Coronary artery (tissue), 2 donors: ENCODE measurements around the gene HEMK1.

Experiments used
- DNase-seq: peaks from one replicate; pipeline ENCODE4 v3.0.0-alpha.2; 2017; ENCODE audit warnings: low spot score
- H3K27ac ChIP-seq, 2 donors: fragments of 200-600 bp; sonication (generic); one replicate each; pipeline ENCODE4 v1.5.1; 2016 to 2019
- H3K4me3 ChIP-seq: fragments of 200-600 bp; sonication (generic); 2 replicates; pipeline ENCODE4 v1.5.1; 2016; ENCODE audit warnings: mild to moderate bottlenecking, moderate library complexity
- CTCF ChIP-seq: fragments of 200-600 bp; sonication (generic); IDR thresholded peaks from one replicate; pipeline ENCODE4 v1.5.1; 2019; ENCODE audit warnings: antibody characterized with exemption

The HEMK1 gene

GRCh38 chr3:50610992-50611463 is 41.7 kb downstream of the HEMK1 start:
- peak overlapping the region; percentile 82 to 86 for H3K27ac ChIP-seq
- no peak for TF ChIP-seq CTCF

GRCh38 chr3:50611464-50612233 is 42.3 kb downstream of the HEMK1 start, which contains the start of gene CISH:
CISH (minus strand) TSS chr3:50611774; CDS start chr3:50611650, 124 bp downstream.
- DNase-seq = peak; percentile 96
- H3K4me3 ChIP-seq = peak within 1 kb of the TSS; percentile 79
- peak within 1 kb of the TSS; percentile 82 to 86 for H3K27ac ChIP-seq
- TF ChIP-seq CTCF = no peak

More at GRCh38 chr3:50610992-50611463, 41.7 kb downstream of the HEMK1 start:
- H3K4me3 ChIP-seq = peak overlapping the region; percentile 79
- DNase-seq = no peak

GRCh38 chr3:50612234-50612882 is 43.0 kb downstream of the HEMK1 start:
- peak overlapping the region; percentile 82 to 86 for H3K27ac ChIP-seq
- H3K4me3 ChIP-seq = peak overlapping the region; percentile 79
- no peak for TF ChIP-seq CTCF
- no peak for DNase-seq

GRCh38 chr3:50612970-50613846 is 43.9 kb downstream of the HEMK1 start:
- DNase-seq = no peak
- H3K27ac ChIP-seq = no peak overlapping the region
- TF ChIP-seq CTCF = no peak
- no peak overlapping the region for H3K4me3 ChIP-seq

GRCh38 chr3:50615190-50615589 is 45.9 kb downstream of the HEMK1 start:
- no peak for TF ChIP-seq CTCF
- DNase-seq = no peak
- H3K4me3 ChIP-seq = no peak overlapping the region
- no peak overlapping the region for H3K27ac ChIP-seq

GRCh38 chr3:50616003-50616769 is 46.9 kb downstream of the HEMK1 start:
- peak; percentile 99 for TF ChIP-seq CTCF
- DNase-seq = peak; percentile 92
- Histone ChIP-seq H3K4me3 (peak overlapping the region; percentile 88), H3K27ac (peak overlapping the region; percentile 84 to 93)
